ENCODE results near the gene FBN1. TPM values are rescaled to one million over a fixed set of nuclear protein-coding genes. Genes with fewer than 3 reads are reported as not detected.

The FBN1 gene
- total and polyA plus RNA-seq, 2 of the 13 experiments (the other 11 are each of a cell fraction or from before 2014, with no cell fraction given), result 1.5 to 3.0 TPM

- H3K9me3 ChIP-seq (ENCODE audit: low read length), result no peaks in the 10 kb centered on the region
- ATAC-seq (no peak), DNase-seq (ENCODE audit: low spot score) (no peak), FAIRE-seq (no peak)
- H3K79me2 ChIP-seq (ENCODE audit: insufficient read depth, low read length), result no peaks in the 10 kb centered on the region
- no peaks in the 10 kb centered on the region; a peak in 1 of 5 replicates for H3K36me3 ChIP-seq (replicated peaks in 1 of 2; ENCODE audit: control insufficient read depth in 1 of 2, insufficient read depth in 2 of 2, low read length in 2 of 2)
- H3K9ac ChIP-seq (ENCODE audit: insufficient read depth, low read depth, low read length), result no peak overlapping the region
- H2AFZ ChIP-seq (ENCODE audit: low read length), result no peak overlapping the region
- in situ Hi-C loops (cut with HindIII; ENCODE audit: extremely low pct_ligation_motif_present, low pct_unique_long_range_greater_than_20kb) (no loop called here), intact Hi-C loops (cut with micrococcal nuclease; ENCODE audit: unreplicated experiment) (no loop called here)
- no peak overlapping the region for H3K4me2 ChIP-seq (ENCODE audit: low read depth, low read length)
- no peak overlapping the region for H3K27ac ChIP-seq (ENCODE audit: extremely low read length, insufficient read depth, low read length)
- H4K20me1 ChIP-seq (ENCODE audit: insufficient read depth, low read length), result no peaks in the 10 kb centered on the region
- no TSS peak for BruUV-seq (replicated peaks)
- WGBS (ENCODE audit: low lambda C conversion rate), result 100% methylated on average over 2 of the region's 2 CpGs
- no peaks in the 10 kb centered on the region for H3K4me1 ChIP-seq (ENCODE audit: insufficient read depth, low read length)
- no peaks in the 10 kb centered on the region for H3K27me3 ChIP-seq (ENCODE audit: control insufficient read depth in 1 of 2, insufficient read depth in 2 of 2, low read length in 2 of 2)
- no peak overlapping the region for H3K4me3 ChIP-seq (replicated peaks in 1 of 3; ENCODE audit: insufficient read depth in 1 of 3, low read depth in 2 of 3, low read length in 3 of 3)
- ChIA-PET POLR2A (no interaction called here), CTCF (ENCODE audit: low intra/inter-chr PET ratio, low total read pairs) (no interaction called here)
- no peak for TF ChIP-seq ZSCAN25 (CRISPR knock-in tag; IDR thresholded peaks at IDR 0.05)
- TF ChIP-seq ZNF256 (CRISPR knock-in tag; conservative IDR thresholded peaks at IDR 0.05), result no peak
- peak; percentile 82 for TF ChIP-seq ATF7 (IDR thresholded peaks at IDR 0.05)
- no peak for TF ChIP-seq ATF7 (CRISPR knock-in tag; IDR thresholded peaks at IDR 0.05)
Observed at GRCh38 chr15:48473667-48474066, 171.8 kb downstream of the FBN1 start.

- ChIA-PET POLR2A (no interaction called here), CTCF (ENCODE audit: low intra/inter-chr PET ratio, low total read pairs) (no interaction called here)
- no peaks in the 10 kb centered on the region for H3K79me2 ChIP-seq (ENCODE audit: insufficient read depth, low read length)
- WGBS (ENCODE audit: low lambda C conversion rate), result 78% methylated on average over 2 of the region's 2 CpGs
- H3K4me3 ChIP-seq (replicated peaks in 1 of 3; ENCODE audit: insufficient read depth in 1 of 3, low read depth in 2 of 3, low read length in 3 of 3), result no peak overlapping the region
- H2AFZ ChIP-seq (ENCODE audit: low read length), result no peak overlapping the region
- H3K27me3 ChIP-seq (ENCODE audit: control insufficient read depth in 1 of 2, insufficient read depth in 2 of 2, low read length in 2 of 2), result no peaks in the 10 kb centered on the region
- H3K9me3 ChIP-seq (ENCODE audit: low read length), result no peaks in the 10 kb centered on the region
- no peaks in the 10 kb centered on the region; a peak in 1 of 5 replicates for H3K36me3 ChIP-seq (replicated peaks in 1 of 2; ENCODE audit: control insufficient read depth in 1 of 2, insufficient read depth in 2 of 2, low read length in 2 of 2)
- H3K4me1 ChIP-seq (ENCODE audit: insufficient read depth, low read length), result no peaks in the 10 kb centered on the region
- H3K4me2 ChIP-seq (ENCODE audit: low read depth, low read length), result no peak overlapping the region
- H3K9ac ChIP-seq (ENCODE audit: insufficient read depth, low read depth, low read length), result no peak overlapping the region
- no TSS peak for BruUV-seq (replicated peaks)
- no peaks in the 10 kb centered on the region for H4K20me1 ChIP-seq (ENCODE audit: insufficient read depth, low read length)
- ATAC-seq, result no peak
- in situ Hi-C loops (cut with HindIII; ENCODE audit: extremely low pct_ligation_motif_present, low pct_unique_long_range_greater_than_20kb) (no loop called here), intact Hi-C loops (cut with micrococcal nuclease; ENCODE audit: unreplicated experiment) (no loop called here)
- no peak for FAIRE-seq
- H3K27ac ChIP-seq (ENCODE audit: extremely low read length, insufficient read depth, low read length), result no peak overlapping the region
- no peak for DNase-seq (ENCODE audit: low spot score)
- TF ChIP-seq TCF12 (IDR thresholded peaks at IDR 0.05) (no peak), TCF12 (CRISPR knock-in tag; IDR thresholded peaks at IDR 0.05) (no peak), ONECUT2 (CRISPR knock-in tag; IDR thresholded peaks at IDR 0.05) (no peak), ZSCAN30 (CRISPR knock-in tag; IDR thresholded peaks at IDR 0.05) (no peak), ARID4A (CRISPR knock-in tag; IDR thresholded peaks at IDR 0.05; ENCODE audit: borderline replicate concordance) (no peak), ZSCAN29 (CRISPR knock-in tag; conservative IDR thresholded peaks at IDR 0.05) (no peak), SCMH1 (CRISPR knock-in tag; IDR thresholded peaks at IDR 0.05; ENCODE audit: borderline replicate concordance) (no peak), ZC3H13 (CRISPR knock-in tag; IDR thresholded peaks at IDR 0.05) (no peak), RELA (CRISPR knock-in tag; IDR thresholded peaks at IDR 0.05) (no peak), CEBPZ (IDR thresholded peaks at IDR 0.05; ENCODE audit: low read length) (no peak)
Observed at GRCh38 chr15:48472756-48473155, 172.8 kb downstream of the FBN1 start.
